NT2/D1 (cell line): Measurements from ENCODE around the gene POLR2C.
"Not testable (repeated sequence)": the region's sequence is repeated elsewhere in the genome, so short reads cannot be mapped to it uniquely, and the experiment has no call there.

ENCODE experiments used
- DNase-seq: peaks from one replicate; pipeline ENCODE4 v3.0.0-alpha.2; 2011; ENCODE audit warnings: low read depth, low spot score
- H3K27me3 ChIP-seq: 2 replicates; pipeline ENCODE4 v1.6.0; 2011; ENCODE audit warnings: mild to moderate bottlenecking; ENCODE audit not compliant: insufficient read length, insufficient read depth
- H3K36me3 ChIP-seq: 2 replicates; pipeline ENCODE4 v1.6.1; 2011; ENCODE audit warnings: mild to moderate bottlenecking, low read length, mixed read lengths; ENCODE audit not compliant: insufficient read depth, insufficient read length
- H3K4me1 ChIP-seq: 2 replicates; pipeline ENCODE4 v1.5.1; 2011; ENCODE audit not compliant: insufficient read depth, insufficient read length
- H3K4me3 ChIP-seq: 2 replicates; pipeline ENCODE4 v1.5.1; 2011; ENCODE audit warnings: low read depth; ENCODE audit not compliant: insufficient read length
- H3K9ac ChIP-seq: 2 replicates; pipeline ENCODE4 v1.6.0; 2011; ENCODE audit warnings: low read depth; ENCODE audit not compliant: insufficient read length
- H3K9me3 ChIP-seq: 2 replicates; pipeline ENCODE4 v1.5.1; 2011; ENCODE audit warnings: mild to moderate bottlenecking, low read length; ENCODE audit not compliant: insufficient read depth
- SUZ12 ChIP-seq: IDR thresholded peaks from 2 replicates; pipeline ENCODE4 v1.6.1; 2011; ENCODE audit not compliant: insufficient read length, insufficient read depth; ENCODE audit errors: extremely low read depth
- YY1 ChIP-seq: IDR thresholded peaks from 2 replicates; pipeline ENCODE4 v1.6.1; 2011; ENCODE audit not compliant: insufficient read length, insufficient read depth
- ZNF274 ChIP-seq: IDR thresholded peaks from 2 replicates; pipeline ENCODE4 v1.6.1; 2011; ENCODE audit warnings: mild to moderate bottlenecking, low read depth, low read length

Gene POLR2C

DNA sequence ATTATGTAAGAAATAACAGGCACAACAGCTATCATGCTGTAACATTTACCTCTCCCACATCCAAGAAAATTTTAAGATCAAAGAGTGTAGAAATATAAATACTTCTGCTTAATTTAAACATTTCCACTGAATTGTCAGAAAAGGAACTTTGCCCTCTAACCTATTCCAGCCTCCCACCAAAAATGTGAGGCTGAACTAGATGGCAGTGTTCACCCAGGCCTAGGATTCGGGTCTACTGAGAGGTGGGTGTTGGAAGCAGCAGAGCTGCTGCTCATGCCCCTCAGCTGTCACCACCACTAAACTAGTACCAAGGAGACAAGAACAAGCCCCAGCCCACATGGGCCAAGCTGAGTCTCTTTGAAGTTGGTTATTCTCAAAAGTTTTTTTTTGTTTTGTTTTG, 26.6 kb upstream of the POLR2C start:
- Histone ChIP-seq H3K9me3 (peaks cover 9% of the 10 kb centered on the region), H3K4me3 (no peak overlapping the region), H3K9ac (no peak overlapping the region), H3K27me3 (no peaks in the 10 kb centered on the region), H3K4me1 (no peaks in the 10 kb centered on the region), H3K36me3 (peaks cover 95% of the 10 kb centered on the region)
- TF ChIP-seq YY1 = no peak
- no peak for TF ChIP-seq ZNF274
- no peak for TF ChIP-seq SUZ12
- DNase-seq = no peak

DNA sequence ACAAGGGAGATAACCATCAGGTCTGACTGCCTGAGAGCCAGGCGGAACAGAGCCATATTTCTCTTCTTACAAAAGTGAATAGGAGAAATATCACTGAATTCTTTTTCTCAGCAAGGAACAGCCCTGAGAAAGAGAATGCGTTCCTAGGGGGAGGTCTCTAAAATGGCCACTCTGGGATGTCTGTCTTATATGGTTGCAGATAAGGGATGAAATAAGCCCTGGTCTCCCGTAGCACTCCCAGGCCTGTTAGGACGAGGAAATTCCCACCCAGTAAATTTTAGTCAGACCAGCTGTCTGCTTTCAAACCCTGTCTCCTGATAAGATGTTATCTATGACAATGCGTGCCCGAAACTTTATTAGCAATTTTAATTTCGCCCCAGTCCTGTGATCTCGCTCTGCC, 22.5 kb upstream of the POLR2C start:
- H3K4me1 ChIP-seq, H3K27me3 ChIP-seq, DNase-seq, H3K9ac ChIP-seq, H3K4me3 ChIP-seq: not testable (repeated sequence)
- peaks cover 78% of the 10 kb centered on the region for H3K36me3 ChIP-seq
- peaks cover 20% of the 10 kb centered on the region for H3K9me3 ChIP-seq

DNA sequence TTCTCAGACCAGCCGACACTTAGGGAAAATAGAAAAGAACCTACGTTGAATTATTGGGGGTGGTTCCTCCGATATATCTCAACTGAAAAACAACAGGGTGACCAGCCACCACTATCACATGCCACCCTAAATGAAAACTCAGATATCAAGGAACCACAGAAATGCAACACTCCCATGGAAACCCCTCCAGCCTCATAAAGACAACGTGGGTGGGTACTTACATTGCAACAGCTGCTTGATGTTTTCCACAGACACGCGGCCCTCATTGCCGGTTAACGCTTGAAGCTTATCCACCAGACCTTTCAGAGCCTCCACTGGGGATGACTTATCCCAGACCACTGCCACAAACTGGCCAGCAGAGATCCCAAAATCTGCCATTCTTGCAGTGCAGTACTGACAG, 21.9 kb upstream of the POLR2C start:
- DNase-seq, H3K4me1 ChIP-seq, H3K9ac ChIP-seq, H3K4me3 ChIP-seq, H3K27me3 ChIP-seq: not testable (repeated sequence)
- Histone ChIP-seq H3K9me3 (peaks cover 20% of the 10 kb centered on the region), H3K36me3 (peaks cover 75% of the 10 kb centered on the region)

DNA sequence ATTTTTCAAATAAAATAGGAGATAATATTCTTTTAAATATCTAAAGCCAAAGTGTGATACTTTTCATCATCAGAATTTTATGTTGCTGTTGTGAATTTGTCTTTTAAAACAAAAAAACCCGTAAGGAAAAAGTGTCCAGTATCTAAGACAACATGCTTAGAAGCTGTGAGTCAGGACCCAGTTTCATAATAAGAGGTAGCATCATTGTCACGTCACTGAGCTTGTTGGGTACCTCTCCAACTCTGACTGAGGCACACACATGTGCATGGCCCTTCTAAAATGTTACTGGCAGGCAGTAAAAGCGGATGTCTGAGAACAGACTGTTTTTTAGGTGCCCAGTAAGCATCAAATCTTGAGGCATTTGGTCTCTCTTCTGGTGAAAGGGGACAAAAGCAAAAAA, 17.8 kb upstream of the POLR2C start:
- Histone ChIP-seq H3K4me3 (no peak overlapping the region), H3K36me3 (peaks cover 46% of the 10 kb centered on the region), H3K27me3 (no peaks in the 10 kb centered on the region), H3K9ac (no peak overlapping the region), H3K9me3 (peaks cover 20% of the 10 kb centered on the region), H3K4me1 (no peaks in the 10 kb centered on the region)
- TF ChIP-seq SUZ12 (no peak), ZNF274 (no peak), YY1 (no peak)
- no peak for DNase-seq

DNA sequence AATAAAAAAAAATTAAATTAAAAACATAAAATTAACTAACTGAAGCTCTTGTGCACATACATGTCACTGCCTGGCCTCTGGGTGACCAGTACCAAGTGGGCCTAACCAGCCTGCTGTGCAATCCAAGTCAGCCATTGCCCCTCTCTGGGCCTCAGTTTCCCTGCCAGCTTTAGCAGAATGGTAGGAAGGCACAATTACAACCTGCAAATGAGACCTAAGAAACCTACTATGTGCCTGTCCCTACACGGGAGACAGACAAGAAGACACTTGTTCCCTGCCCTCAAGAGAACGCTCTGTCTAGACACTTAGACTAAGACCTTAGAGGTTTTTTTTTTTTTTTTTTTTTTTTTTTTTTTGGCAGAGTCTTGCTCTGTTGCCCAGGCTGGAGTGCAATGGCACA, 17.0 kb upstream of the POLR2C start:
- H3K4me1 ChIP-seq = no peaks in the 10 kb centered on the region
- H3K27me3 ChIP-seq = no peaks in the 10 kb centered on the region
- H3K9me3 ChIP-seq = peaks cover 14% of the 10 kb centered on the region
- H3K9ac ChIP-seq = no peak overlapping the region
- DNase-seq = no peak
- H3K4me3 ChIP-seq = no peak overlapping the region
- TF ChIP-seq SUZ12 (no peak), YY1 (no peak), ZNF274 (no peak)
- H3K36me3 ChIP-seq = peaks cover 40% of the 10 kb centered on the region

DNA sequence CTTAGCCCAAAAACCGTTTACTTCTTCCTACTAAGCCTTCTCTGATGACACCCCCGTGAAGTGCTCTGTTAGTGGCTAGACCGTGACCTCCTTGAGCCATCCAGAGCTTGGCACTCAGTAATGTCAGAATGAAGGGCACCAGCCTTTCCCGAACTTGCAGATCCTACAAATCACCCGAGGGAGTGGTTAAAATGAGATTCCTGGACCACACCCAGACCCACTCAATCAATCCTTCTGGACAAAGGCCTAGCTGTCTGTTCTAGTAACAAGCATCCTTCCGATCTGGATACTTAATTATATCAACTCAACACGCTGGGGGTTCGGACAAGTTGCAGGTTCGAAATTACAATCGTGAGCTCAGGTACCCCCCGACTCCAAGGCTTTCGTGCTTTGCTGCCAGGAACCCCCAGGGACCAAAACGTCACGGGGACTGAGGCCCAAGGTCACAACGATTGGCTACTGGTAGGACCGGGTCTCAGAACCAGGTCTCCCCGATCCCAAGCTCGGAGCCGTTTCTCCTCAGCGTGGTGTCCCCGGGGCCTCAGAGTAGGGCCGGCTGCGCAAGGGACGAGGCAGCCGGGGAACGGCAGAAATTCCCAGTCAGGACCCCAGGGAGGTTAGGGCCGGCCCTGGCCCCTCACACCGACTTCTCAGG, 15.8 kb upstream of the POLR2C start:
- TF ChIP-seq SUZ12 (no peak), ZNF274 (no peak), YY1 (no peak)
- Histone ChIP-seq H3K27me3 (no peaks in the 10 kb centered on the region), H3K36me3 (peaks cover 43% of the 10 kb centered on the region), H3K9ac (peak overlapping the region; percentile 98), H3K4me1 (no peaks in the 10 kb centered on the region), H3K4me3 (peak overlapping the region; percentile 97), H3K9me3 (peaks cover 3% of the 10 kb centered on the region)
- no peak for DNase-seq

DNA sequence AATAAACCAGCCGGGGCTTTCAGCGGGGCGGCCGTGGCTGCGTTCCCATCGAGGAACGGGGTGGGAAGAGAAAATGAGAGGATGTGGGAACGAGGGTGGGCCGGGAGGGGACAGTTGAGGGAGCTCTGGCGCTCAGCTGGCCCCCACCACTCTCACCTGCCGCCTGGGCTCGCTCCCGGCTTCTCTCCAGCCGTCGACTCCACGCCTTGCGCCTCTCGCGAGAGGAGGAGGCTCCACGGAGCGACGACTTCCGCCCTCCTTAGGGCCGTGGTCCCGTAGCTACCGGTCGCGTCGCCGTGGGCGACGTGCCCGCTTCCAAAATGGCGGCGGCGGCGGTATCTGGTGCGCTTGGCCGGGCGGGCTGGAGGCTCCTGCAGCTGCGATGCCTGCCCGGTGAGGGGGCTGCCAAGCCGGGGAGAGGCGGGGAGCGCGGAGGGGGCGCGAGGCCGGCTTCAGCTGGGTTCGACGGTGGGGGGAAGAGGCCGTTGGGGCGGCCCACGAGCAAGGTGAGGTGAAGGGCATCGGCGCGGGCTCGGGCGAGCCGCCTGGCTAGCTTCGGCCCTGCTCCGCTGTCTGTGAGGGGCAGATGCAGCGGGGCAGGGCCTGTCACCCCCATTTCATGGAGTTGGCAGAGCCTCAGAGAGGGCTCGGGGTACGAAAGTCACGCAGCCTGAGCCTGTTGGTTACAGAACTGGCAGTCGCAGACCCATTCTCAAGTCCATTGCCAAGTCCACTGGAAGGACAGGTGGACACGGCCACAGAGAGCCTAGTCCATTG, 15.1 kb upstream of the POLR2C start, which contains the start of the genes CIAPIN1 and COQ9:
TSS of gene CIAPIN1 (minus strand) at position 200 of the 777 bp plus-strand sequence. CDS start 6,457 bp downstream, outside the sequence.
TSS of gene COQ9 (plus strand) at position 294 of the 777 bp plus-strand sequence. CDS start at position 321, 27 bp downstream.
- peak; percentile 90 for DNase-seq
- TF ChIP-seq YY1 (peak; percentile 94), ZNF274 (no peak), SUZ12 (no peak)
- no peaks in the 10 kb centered on the region for H3K27me3 ChIP-seq

More for the DNA sequence above, 15.1 kb upstream of the POLR2C start, which contains the start of the genes CIAPIN1 and COQ9:
- Histone ChIP-seq H3K36me3 (peaks cover 48% of the 10 kb centered on the region), H3K9me3 (no peaks in the 10 kb centered on the region), H3K4me1 (no peaks in the 10 kb centered on the region), H3K4me3 (peak within 1 kb of the TSS; percentile 97), H3K9ac (peak within 1 kb of the TSS; percentile 98)
